Body of pancreas (tissue), 4 donors: ENCODE results near the gene WDFY1. TPM values are rescaled to one million over a fixed set of nuclear protein-coding genes. Genes with fewer than 3 reads are reported as not detected.
A peak's percentile ranks its signal among the peaks of the same experiment; 100 is the strongest.

Experiments used
- ATAC-seq: fragments of 150-250 bp; one replicate; pipeline ENCODE4 v1.9.1; 2016
- DNase-seq, 4 donors: peaks; one replicate each; pipeline ENCODE4 v3.0.0-alpha.2; 2019
- H3K27ac ChIP-seq, 4 donors: fragments of 200-600 bp; sonication (generic); 1 replicate in 3 of 4; 2 replicates in 1 of 4; pipeline versions ENCODE4 v1.5.1 to v1.6.1; 2016 to 2019; ENCODE audit warnings: mild to moderate bottlenecking in 1 of 4, mixed read lengths in 1 of 4, moderate library complexity in 1 of 4
- H3K27me3 ChIP-seq, 2 donors: fragments of 200-600 bp; sonication (generic); one replicate each; pipeline ENCODE4 v1.6.0; 2016; ENCODE audit warnings: mild to moderate bottlenecking in 1 of 2
- H3K36me3 ChIP-seq, 2 donors: fragments of 200-600 bp; sonication (generic); replicated peaks in 1 of 2; 2 replicates each; pipeline ENCODE4 v1.5.1; 2016; ENCODE audit warnings: low read depth in 2 of 2; ENCODE audit not compliant: insufficient read depth in 1 of 2
- H3K4me1 ChIP-seq: fragments of 200-600 bp; sonication (generic); one replicate; pipeline ENCODE4 v1.6.0; 2016
- H3K4me3 ChIP-seq, 2 donors: fragments of 200-600 bp; sonication (generic); 1 replicate in 1 of 2; 2 replicates in 1 of 2; pipeline ENCODE4 v1.5.1; 2016 to 2019
- H3K9me3 ChIP-seq, 3 donors: fragments of 200-600 bp; sonication (generic); 1 replicate in 2 of 3; 2 replicates in 1 of 3; pipeline ENCODE4 v1.5.1; 2016
- POLR2A ChIP-seq, 3 donors: fragments of 450-650 bp; IDR thresholded peaks; one replicate each; pipeline ENCODE4 v1.6.1; 2016; ENCODE audit warnings: antibody characterized with exemption in 3 of 3, mild to moderate bottlenecking in 2 of 3
- WGBS, 2 donors: methylation state at CpG; one replicate each; pipeline ENCODE4 v1.1.5; 2017; 5-methylcytosine and 5-hydroxymethylcytosine counted together
- intact Hi-C: fragments of 100-400 bp; cut with DNase I; formaldehyde crosslinking; loops from one replicate; pipeline ENCODE4 v1.15.1; 2023
- total RNA-seq, 2 donors: library from RNA; depleted of rRNA; stranded (reverse); fragments of >200 nt; gene quantifications; one replicate each; pipeline ENCODE4 v1.1.0, GENCODE V29; 2016
- TF ChIP-seq, protein P1 (sequence below), 7 experiments: fragments of 450-650 bp in 4 of 7; fragments of 200-600 bp in 3 of 7; sonication (generic) in 3 of 7; IDR thresholded peaks; one replicate each; pipeline ENCODE4 v1.5.1; 2016 to 2019; ENCODE audit warnings: antibody characterized with exemption in 7 of 7

WDFY1 gene
- total RNA-seq, 2 donors from 2014 or later, result 18.9 to 71.5 TPM

DNA sequence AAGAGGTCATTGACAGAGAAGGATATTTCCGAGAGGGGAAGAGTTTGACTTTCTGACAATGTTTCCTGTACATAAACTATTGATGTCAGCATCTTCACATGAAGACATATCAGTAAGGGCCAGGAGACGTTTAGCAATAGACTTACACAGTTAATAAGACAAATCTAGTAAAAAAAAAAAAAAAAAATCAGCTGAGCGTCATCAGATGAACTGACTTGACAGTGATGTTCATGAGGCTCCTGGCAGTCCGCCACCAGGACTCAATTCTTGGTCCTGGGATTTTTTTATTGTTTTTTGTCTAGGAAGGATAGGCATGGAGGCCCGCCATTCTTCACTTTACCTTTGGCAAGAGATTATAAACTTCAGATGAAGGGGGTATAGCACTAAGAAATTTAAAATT is 26.6 kb upstream of the WDFY1 start:
- Histone ChIP-seq H3K27ac (no peak overlapping the region), H3K4me3 (no peak overlapping the region), H3K4me1 (no peaks in the 10 kb centered on the region), H3K36me3 (peaks cover 3 to 4% of the 10 kb centered on the region in 2 donors), H3K9me3 (no peaks in the 10 kb centered on the region), H3K27me3 (no peaks in the 10 kb centered on the region)
- 81 to 84% methylated on average over 5 of the region's 5 CpGs for WGBS, 2 donors
- ATAC-seq, result no peak
- no peak for DNase-seq
- intact Hi-C loops, result no loop called here
- TF ChIP-seq, protein P1, sequence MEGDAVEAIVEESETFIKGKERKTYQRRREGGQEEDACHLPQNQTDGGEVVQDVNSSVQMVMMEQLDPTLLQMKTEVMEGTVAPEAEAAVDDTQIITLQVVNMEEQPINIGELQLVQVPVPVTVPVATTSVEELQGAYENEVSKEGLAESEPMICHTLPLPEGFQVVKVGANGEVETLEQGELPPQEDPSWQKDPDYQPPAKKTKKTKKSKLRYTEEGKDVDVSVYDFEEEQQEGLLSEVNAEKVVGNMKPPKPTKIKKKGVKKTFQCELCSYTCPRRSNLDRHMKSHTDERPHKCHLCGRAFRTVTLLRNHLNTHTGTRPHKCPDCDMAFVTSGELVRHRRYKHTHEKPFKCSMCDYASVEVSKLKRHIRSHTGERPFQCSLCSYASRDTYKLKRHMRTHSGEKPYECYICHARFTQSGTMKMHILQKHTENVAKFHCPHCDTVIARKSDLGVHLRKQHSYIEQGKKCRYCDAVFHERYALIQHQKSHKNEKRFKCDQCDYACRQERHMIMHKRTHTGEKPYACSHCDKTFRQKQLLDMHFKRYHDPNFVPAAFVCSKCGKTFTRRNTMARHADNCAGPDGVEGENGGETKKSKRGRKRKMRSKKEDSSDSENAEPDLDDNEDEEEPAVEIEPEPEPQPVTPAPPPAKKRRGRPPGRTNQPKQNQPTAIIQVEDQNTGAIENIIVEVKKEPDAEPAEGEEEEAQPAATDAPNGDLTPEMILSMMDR (IDR thresholded peaks at IDR 0.05), result no peak
- TF ChIP-seq POLR2A (IDR thresholded peaks at IDR 0.05), result no peak

GRCh38 chr2:223970343-223971128 is 25.4 kb upstream of the WDFY1 start:
- TF ChIP-seq, protein P1 (IDR thresholded peaks at IDR 0.05), result peak; percentile 63 to 93 (median 88)
- TF ChIP-seq POLR2A (IDR thresholded peaks at IDR 0.05), result no peak
- DNase-seq (peak; percentile 49 to 59 (median 57)), ATAC-seq (peak; percentile 45)
- H3K27me3 ChIP-seq, result no peaks in the 10 kb centered on the region
- H3K4me1 ChIP-seq, result no peaks in the 10 kb centered on the region
- H3K9me3 ChIP-seq, result no peaks in the 10 kb centered on the region
- H3K36me3 ChIP-seq, result peaks cover 4 to 5% of the 10 kb centered on the region in 2 donors
- intact Hi-C loops, result no loop called here
- no peak overlapping the region for H3K4me3 ChIP-seq
- 60 to 62% methylated on average over 8 of the region's 8 CpGs for WGBS, 2 donors
- no peak overlapping the region for H3K27ac ChIP-seq

DNA sequence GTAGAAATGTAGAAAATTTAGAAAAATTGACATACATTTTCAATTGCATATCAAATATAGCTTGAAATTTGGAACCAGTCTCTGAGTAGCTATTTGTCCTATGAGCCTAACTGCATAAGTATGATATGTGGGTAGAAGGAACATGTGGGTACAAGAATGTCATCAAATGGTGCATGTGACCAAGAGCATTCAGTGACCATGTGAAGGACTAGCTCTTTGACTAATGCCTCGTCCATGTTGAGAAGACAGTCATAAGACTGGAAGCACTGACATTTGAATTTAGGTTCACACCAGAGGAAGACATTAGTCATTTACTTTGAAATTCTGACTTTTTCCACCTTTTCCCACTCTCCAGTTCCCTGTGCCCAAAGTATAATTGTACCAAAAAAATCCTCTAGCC is 24.7 kb upstream of the WDFY1 start:
- WGBS, 2 donors, result 76 to 95% methylated on average over 1 of the region's 1 CpG
- intact Hi-C loops, result no loop called here
- DNase-seq (no peak), ATAC-seq (no peak)
- Histone ChIP-seq H3K9me3 (no peaks in the 10 kb centered on the region), H3K27me3 (no peaks in the 10 kb centered on the region), H3K36me3 (peaks cover 4 to 5% of the 10 kb centered on the region in 2 donors), H3K27ac (no peak overlapping the region), H3K4me3 (no peak overlapping the region), H3K4me1 (no peaks in the 10 kb centered on the region)
- no peak for TF ChIP-seq POLR2A (IDR thresholded peaks at IDR 0.05)
- TF ChIP-seq, protein P1 (IDR thresholded peaks at IDR 0.05), result no peak

GRCh38 chr2:223969315-223969714 is 24.2 kb upstream of the WDFY1 start:
- no peaks in the 10 kb centered on the region for H3K27me3 ChIP-seq
- no peak overlapping the region for H3K4me3 ChIP-seq
- 29 to 63% methylated on average over 1 to 2 of the region's 3 CpGs for WGBS, 2 donors
- intact Hi-C loops, result no loop called here
- TF ChIP-seq POLR2A (IDR thresholded peaks at IDR 0.05), result no peak
- TF ChIP-seq, protein P1 (IDR thresholded peaks at IDR 0.05), result no peak
- ATAC-seq (no peak), DNase-seq (no peak)
- H3K27ac ChIP-seq, result no peak overlapping the region
- H3K9me3 ChIP-seq, result no peaks in the 10 kb centered on the region
- peaks cover 4 to 5% of the 10 kb centered on the region in 2 donors for H3K36me3 ChIP-seq
- H3K4me1 ChIP-seq, result no peaks in the 10 kb centered on the region

DNA sequence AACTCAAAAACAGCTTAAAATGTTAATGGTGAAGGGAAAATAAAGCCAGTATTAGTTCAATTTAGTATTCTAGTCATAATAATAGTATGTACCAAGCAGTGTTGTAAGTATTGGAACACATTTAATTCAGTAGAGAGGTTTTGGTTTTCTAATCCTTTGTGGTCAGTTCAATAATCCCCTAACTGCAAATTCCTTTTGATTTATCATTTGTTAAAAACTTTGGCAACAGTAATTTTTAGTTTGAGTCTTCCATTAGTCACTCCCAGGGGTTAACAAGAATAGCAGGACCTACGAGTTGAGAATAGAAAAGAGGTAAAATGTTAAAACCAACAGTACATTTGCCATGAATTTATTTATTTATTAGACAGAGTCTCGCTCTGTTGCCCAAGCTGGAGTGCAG is 22.8 kb upstream of the WDFY1 start:
- TF ChIP-seq POLR2A (IDR thresholded peaks at IDR 0.05), result no peak
- TF ChIP-seq, protein P1 (IDR thresholded peaks at IDR 0.05), result no peak
- Histone ChIP-seq H3K4me1 (no peaks in the 10 kb centered on the region), H3K27ac (no peak overlapping the region), H3K27me3 (no peaks in the 10 kb centered on the region), H3K4me3 (no peak overlapping the region), H3K9me3 (no peaks in the 10 kb centered on the region), H3K36me3 (peaks cover 5 to 9% of the 10 kb centered on the region in 2 donors)
- ATAC-seq (no peak), DNase-seq (no peak)
- 82 to 85% methylated on average over 2 of the region's 2 CpGs for WGBS, 2 donors
- intact Hi-C loops, result no loop called here
